H1 (cell line): ENCODE measurements around the gene ILF3. TPM values are rescaled to one million over a fixed set of nuclear protein-coding genes. Genes with fewer than 3 reads are reported as not detected.

Experiments used
- BCL11A ChIP-seq, 2 experiments: IDR thresholded peaks; one replicate each; pipeline ENCODE4 v1.6.1; 2011; ENCODE audit warnings: low read depth in 2 of 2, low read length in 2 of 2, mild to moderate bottlenecking in 2 of 2
- BRCA1 ChIP-seq: IDR thresholded peaks from 2 replicates; pipeline ENCODE4 v1.6.1; 2012; ENCODE audit warnings: low read depth, low read length, improper control_type of control experiment
- SUZ12 ChIP-seq: fragments of 200-600 bp; sonication (generic); IDR thresholded peaks from 2 replicates; pipeline ENCODE4 v1.6.1; 2012; ENCODE audit warnings: mild to moderate bottlenecking, inconsistent platforms, low read length, moderate library complexity, mixed read lengths
- polyA plus RNA-seq, 7 experiments: library from polyadenylated mRNA; depleted of rRNA in 3 of 7; stranded (reverse) in 5 of 7; unstranded in 2 of 7; fragments of >200 nt in 5 of 7; fragments of 200-250 nt in 2 of 7; gene quantifications; 1 replicate in 5 of 7; 2 replicates in 1 of 7; 4 replicates in 1 of 7; pipeline versions ENCODE4 v1.2.1 to v1.2.3, GENCODE V29; 2011 to 2013; ENCODE audit warnings: missing spikeins in 2 of 7, mixed read lengths in 2 of 7
- total RNA-seq: library from RNA; stranded (reverse); fragmentation: NEBNext Ultra II Directional; extraction: Animal tissue kit (Norgen Biotek cat#: 25700); gene quantifications from 2 replicates; pipeline ENCODE4 v1.2.1, GENCODE V29; 2021

ILF3 gene
- total and polyA plus RNA-seq, 2 of the 8 experiments (the other 6 are each of a cell fraction or from before 2014, with no cell fraction given) = 291 to 695 TPM

DNA sequence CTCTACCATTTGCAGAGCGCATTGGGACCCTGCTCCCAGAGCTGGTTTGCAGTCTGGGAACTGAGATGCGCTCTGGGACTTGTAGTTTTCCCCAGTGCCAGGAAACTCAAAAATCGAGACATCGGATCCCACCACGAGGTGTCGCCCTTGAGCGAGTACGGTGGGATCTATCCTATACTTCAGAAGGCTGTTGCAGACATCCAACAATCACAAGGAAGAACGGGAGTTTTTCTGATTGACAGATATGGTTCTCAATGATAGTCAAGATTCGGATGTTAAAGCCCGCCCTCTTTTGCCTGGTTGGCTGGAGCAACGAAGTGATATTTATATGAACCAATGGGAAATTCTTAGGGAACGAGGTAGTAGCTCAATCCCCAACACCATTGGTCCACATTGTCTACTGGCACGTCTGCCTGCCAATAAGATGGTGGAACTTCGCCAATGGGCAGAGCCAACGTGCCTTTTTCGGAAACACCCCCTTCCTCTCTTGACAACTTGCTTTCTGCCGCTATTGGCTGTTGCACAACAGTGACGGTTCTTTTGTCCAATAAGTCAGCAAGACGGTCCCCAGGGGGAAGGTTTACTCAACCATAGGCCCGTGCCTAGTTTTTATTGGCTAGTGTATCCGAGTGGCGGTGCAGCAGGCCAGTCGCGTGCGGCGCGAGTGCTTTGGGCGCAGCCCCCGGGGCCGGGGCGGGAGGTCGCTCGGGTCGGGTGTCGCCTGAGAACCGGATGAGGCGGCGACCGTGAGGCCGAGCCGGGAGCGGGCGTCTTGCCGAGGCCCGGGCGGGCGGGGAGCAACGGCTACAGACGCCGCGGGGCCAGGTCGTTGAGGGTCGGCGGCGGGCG lies 63.4 kb downstream of the ILF3 start, which contains the start of gene DNM2 (continued):
- TF ChIP-seq SUZ12 (no peak), BRCA1 (no peak), BCL11A (IDR thresholded peaks at IDR 0.05; ENCODE audit: low read depth in 2 of 2, low read length in 2 of 2) (no peak)
- TF ChIP-seq, all 59 proteins: peak for 19
